NCI-H1694 (cell line): Measurements from ENCODE around the gene FOXP2.
"Not testable (repeated sequence)": the region's sequence is repeated elsewhere in the genome, so short reads cannot be mapped to it uniquely, and the experiment has no call there.

Experiments
- DNase-seq: peaks from one replicate; lab custom pipeline; 2025; lab: John Stamatoyannopoulos, UW

The FOXP2 gene

GRCh38 chr7:114590298-114590697 lies 175.7 kb downstream of the FOXP2 start:
- no peak for DNase-seq

DNA sequence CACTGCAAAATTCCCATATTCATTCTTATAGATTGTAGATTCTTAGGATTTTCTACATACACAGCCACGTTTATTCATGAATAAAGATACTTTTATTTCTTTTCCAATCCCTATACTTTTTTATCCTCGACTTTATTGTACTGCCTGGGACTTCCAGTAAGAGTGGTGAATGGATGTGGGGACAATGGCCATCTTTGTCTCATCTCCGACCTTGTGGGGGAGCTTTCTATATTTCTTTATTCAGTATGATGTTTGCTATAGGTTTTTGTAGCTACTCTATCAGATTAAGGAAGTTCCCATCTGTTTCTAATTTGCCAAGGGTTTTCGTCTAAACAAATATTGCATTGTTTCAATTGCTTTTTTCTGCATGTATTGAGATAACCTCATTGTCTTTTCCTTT lies 184.3 kb downstream of the FOXP2 start:
- no peak for DNase-seq

GRCh38 chr7:114606100-114606499 lies 191.5 kb downstream of the FOXP2 start:
- DNase-seq: no peak

- DNase-seq: not testable (repeated sequence)
Observed at GRCh38 chr7:114608822-114609221, 194.2 kb downstream of the FOXP2 start.

GRCh38 chr7:114620208-114620607 lies 205.6 kb downstream of the FOXP2 start:
- no peak for DNase-seq

DNA sequence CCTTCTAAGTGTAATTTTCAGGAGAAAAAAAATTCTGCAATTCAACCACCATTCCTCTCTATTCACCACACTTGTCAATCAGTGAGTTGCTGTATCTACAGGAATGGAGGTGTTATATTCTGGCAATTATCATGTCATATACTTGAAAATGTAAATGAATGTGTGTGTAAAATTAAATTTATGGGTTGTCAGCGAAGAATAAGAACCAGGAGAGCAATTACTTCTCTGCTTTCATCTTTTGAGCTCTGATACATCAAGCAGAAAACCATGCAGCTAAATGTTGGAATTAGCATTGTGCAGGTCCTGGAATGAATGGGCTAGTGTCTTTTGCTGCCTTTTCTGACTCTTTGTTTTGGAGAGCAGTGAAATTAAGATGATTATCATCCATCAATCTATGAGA lies 207.6 kb downstream of the FOXP2 start:
- no peak for DNase-seq

- no peak for DNase-seq
Observed at GRCh38 chr7:114623146-114623545, 208.5 kb downstream of the FOXP2 start.

GRCh38 chr7:114627231-114627630 lies 212.6 kb downstream of the FOXP2 start:
- no peak for DNase-seq

- no peak for DNase-seq
Observed at GRCh38 chr7:114628362-114628761, 213.7 kb downstream of the FOXP2 start.

DNA sequence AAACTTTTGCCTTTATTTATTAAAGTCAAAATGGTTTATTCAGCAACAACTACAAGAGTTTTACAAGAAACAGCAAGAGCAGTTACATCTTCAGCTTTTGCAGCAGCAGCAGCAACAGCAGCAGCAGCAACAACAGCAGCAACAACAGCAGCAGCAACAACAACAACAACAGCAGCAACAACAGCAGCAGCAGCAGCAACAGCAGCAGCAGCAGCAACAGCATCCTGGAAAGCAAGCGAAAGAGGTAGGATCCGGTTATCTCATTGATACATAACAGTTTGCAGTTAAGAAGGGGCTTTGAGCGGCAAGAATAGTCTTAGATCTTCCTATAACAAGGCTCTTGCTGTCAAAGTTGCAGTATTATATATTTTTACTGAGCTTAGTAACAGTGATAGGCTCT lies 215.1 kb downstream of the FOXP2 start:
- no peak for DNase-seq

GRCh38 chr7:114630201-114630990 lies 215.8 kb downstream of the FOXP2 start:
- DNase-seq: no peak

DNA sequence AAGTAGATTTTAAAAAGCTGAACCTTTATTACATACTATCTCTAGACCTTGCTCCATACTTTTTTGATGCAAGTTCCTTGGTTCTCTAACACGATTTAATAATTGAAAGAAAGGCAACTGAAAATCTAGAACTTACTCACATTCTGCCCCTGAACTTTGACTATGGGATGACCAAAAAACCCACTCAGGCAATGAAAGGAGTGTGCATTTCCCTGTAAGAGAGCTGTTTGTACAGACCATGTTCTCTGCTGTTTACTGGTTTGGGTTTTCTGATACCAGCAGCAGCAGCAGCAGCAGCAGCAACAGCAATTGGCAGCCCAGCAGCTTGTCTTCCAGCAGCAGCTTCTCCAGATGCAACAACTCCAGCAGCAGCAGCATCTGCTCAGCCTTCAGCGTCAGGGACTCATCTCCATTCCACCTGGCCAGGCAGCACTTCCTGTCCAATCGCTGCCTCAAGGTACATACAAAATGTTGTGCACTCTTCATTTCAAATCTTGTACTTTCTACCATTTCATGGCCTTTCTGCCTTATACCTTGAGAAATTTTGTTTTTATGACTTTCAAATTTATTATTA lies 216.7 kb downstream of the FOXP2 start:
- DNase-seq: no peak

- DNase-seq: no peak
Observed at GRCh38 chr7:114639451-114639850, 224.8 kb downstream of the FOXP2 start.

GRCh38 chr7:114644455-114644854 lies 229.8 kb downstream of the FOXP2 start:
- no peak for DNase-seq

- DNase-seq: peak; percentile 63
Observed at GRCh38 chr7:114645451-114645850, 230.8 kb downstream of the FOXP2 start.

DNA sequence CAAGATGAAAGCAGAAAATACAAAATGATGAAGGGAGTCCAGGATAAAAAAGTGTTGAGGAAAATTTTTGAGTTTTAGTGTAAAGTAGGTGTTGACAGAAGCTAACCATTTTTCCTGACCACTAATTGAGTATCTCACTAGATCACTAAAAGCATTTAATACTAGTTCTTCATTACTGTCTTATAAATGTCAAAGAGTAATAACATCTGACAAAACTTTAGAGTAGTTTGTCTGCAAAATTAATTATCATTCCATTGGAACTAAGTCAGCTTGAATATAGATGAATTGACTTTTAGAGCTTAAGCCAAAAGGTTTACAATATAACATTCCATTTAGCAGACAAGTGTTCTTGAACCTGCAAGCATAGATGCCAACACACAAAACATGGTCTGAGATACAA lies 232.9 kb downstream of the FOXP2 start:
- no peak for DNase-seq

DNA sequence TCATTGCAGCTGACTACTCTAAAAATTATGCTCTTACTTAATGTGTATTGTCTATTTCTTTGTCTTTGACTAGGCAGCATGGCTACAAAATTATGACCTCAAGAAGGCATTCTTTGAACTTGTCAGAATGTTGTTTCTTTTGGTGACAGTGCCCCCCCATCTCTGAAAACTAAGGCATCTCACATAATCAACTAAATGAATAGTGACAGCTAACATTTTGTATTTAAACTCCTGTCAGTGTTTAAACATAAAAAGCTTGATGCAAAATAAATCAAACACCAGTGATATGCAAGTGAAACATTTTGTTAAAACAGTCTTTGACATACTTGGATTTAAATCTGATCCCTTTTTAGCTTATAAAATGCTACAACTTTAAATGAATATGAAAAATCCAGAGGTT lies 233.5 kb downstream of the FOXP2 start:
- no peak for DNase-seq

DNA sequence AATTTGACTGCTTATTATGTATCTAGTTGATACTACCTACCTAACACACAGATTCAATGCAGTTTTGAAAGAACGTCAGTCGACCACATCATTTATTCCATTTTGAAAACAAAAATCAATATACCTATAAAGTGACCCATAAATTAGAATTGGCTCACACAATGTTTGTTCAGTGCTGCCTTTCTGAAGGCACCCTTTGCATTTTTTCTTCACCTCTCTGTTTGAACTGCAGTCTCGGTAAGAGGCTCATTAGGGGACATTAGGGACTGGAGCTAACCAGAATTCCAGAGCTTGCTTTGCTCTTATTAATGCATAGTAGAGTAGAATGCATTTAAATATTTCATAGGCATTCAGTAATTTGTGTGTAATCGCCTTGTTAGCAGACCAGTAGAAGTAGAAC lies 234.1 kb downstream of the FOXP2 start:
- DNase-seq: no peak

- DNase-seq: no peak
Observed at GRCh38 chr7:114649689-114650088, 235.1 kb downstream of the FOXP2 start.

GRCh38 chr7:114650491-114650890 lies 235.9 kb downstream of the FOXP2 start:
- DNase-seq: no peak

GRCh38 chr7:114652041-114652440 lies 237.4 kb downstream of the FOXP2 start:
- no peak for DNase-seq

DNA sequence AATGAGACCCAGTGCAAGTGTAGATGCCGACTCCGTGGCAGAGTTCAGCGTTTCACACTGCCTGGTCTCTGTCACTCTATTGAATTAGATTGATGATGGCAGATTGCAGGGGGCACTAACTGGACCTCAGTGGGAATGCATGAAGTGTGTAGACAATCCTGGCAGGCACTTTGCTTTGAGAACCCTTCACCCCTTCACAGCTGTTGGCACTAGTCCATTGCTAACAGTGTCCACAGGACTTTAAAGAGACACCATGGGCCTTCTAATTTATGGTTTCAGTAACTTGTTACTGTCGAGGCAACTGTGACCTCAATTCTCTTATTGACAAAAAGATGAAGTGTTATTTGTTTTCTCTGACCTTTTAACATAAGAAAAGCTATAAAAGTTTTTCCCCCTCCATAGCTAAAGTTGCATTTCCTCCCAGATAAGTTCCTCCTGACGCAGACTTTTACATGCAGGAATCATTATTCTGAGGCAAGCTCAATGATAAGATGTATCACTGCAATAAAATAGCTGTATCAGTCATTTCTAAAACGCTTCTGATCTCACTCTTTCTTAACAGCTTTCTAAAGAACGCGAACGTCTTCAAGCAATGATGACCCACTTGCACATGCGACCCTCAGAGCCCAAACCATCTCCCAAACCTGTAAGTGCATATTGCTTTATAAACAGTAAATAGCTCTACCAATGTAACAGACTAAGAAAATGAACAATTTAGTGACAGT lies 238.9 kb downstream of the FOXP2 start:
- no peak for DNase-seq

GRCh38 chr7:114656466-114656865 lies 241.9 kb downstream of the FOXP2 start:
- DNase-seq: peak; percentile 75
